Brain microvascular endothelial cell (primary cell): ENCODE results near the gene SYTL4.
"Not testable (repeated sequence)": the region's sequence is repeated elsewhere in the genome, so short reads cannot be mapped to it uniquely, and the experiment has no call there.

Source experiments
- DNase-seq: peaks from one replicate; pipeline ENCODE4 v3.0.0-alpha.2; 2020
- H3K27ac ChIP-seq: fragments of 250-450 bp; sonication (Bioruptor Pico); 2 replicates; pipeline ENCODE4 v1.5.1; 2020; ENCODE audit warnings: mild to moderate bottlenecking, moderate library complexity
- H3K27me3 ChIP-seq: fragments of 250-450 bp; sonication (Bioruptor Pico); replicated peaks from 2 replicates; pipeline ENCODE4 v1.5.1; 2020; ENCODE audit warnings: mild to moderate bottlenecking
- H3K36me3 ChIP-seq: fragments of 250-450 bp; sonication (Bioruptor Pico); replicated peaks from 2 replicates; pipeline ENCODE4 v1.5.1; 2020; ENCODE audit warnings: mild to moderate bottlenecking
- H3K4me3 ChIP-seq: 2 replicates; pipeline ENCODE4 v1.5.1; 2011; ENCODE audit warnings: low read depth, mild to moderate bottlenecking, control low read depth, low read length, moderate library complexity
- CTCF ChIP-seq: IDR thresholded peaks from 2 replicates; pipeline ENCODE4 v1.5.1; 2011; ENCODE audit warnings: low read depth, mild to moderate bottlenecking, moderate library complexity, low read length, control low read depth, inconsistent platforms; ENCODE audit errors: missing control alignments
- in situ Hi-C: cut with HindIII; loops from 2 replicates; pipeline ENCODE4 v1.10.0; 2017; ENCODE audit warnings: low sequenced_read_pairs, low pct_ligation_motif_present

The SYTL4 gene

GRCh38 chrX:100731441-100732281 lies at the start of gene SYTL4:
TSS of gene SYTL4 (minus strand) at chrX:100732121. CDS start at chrX:100702037, 30,084 bp downstream.
- Histone ChIP-seq H3K4me3 (peak within 1 kb of the TSS; percentile 73), H3K27ac (no peak within 1 kb of the TSS), H3K36me3 (no peaks in the 10 kb centered on the region), H3K27me3 (no peaks in the 10 kb centered on the region)
- no peak for TF ChIP-seq CTCF
- no peak for DNase-seq
- in situ Hi-C loops: no loop called here

DNA sequence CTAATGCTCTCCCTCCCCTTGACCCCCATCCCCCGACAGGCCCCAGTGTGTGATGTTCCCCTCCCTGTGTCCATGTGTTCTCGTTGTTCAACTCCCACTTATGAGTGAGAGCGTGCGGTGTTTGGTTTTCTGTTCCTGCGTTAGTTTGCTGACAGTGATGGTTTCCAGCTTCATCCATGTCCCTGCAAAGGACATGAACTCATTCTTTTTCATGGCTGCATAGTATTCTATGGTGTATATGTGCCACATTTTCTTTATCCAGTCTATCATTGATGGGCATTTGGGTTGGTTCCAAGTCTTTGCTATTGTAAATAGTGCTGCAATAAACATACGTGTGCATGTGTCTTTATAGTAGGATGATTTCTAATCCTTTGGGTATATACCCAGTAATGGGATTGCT lies 37.5 kb upstream of the SYTL4 start:
- H3K27ac ChIP-seq, DNase-seq, H3K4me3 ChIP-seq, in situ Hi-C loops, H3K36me3 ChIP-seq, H3K27me3 ChIP-seq: not testable (repeated sequence)

- Histone ChIP-seq H3K36me3 (no peaks in the 10 kb centered on the region), H3K4me3 (no peak overlapping the region), H3K27ac (no peak overlapping the region), H3K27me3 (no peaks in the 10 kb centered on the region)
- TF ChIP-seq CTCF: peak; percentile 100
- in situ Hi-C loops: no loop called here
- DNase-seq: peak; percentile 81
These were observed 36.9 kb upstream of the SYTL4 start for GRCh38 chrX:100768679-100769338.

DNA sequence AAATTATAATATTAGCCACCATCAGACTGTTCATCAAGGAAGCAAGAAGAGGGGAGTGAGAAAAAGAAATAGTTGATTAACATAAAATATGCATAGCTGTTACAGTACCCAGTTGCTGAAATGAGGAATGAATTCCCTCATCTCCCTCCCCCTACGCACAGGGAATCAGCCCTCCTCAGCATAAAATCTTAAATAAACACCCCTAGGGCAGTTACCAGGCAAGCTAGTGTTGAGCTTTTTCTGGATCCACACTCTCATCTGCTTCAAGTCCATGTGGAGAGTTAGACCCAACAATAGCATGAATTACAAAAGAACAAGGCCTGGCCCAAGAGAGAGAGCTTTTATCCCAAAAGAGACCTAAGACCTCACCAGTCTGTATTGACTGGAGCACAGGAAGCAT lies 19.0 kb upstream of the SYTL4 start:
- DNase-seq: no peak
- Histone ChIP-seq H3K36me3 (no peaks in the 10 kb centered on the region), H3K27me3 (no peaks in the 10 kb centered on the region), H3K27ac (no peak overlapping the region), H3K4me3 (no peak overlapping the region)
- in situ Hi-C loops: no loop called here
- no peak for TF ChIP-seq CTCF

GRCh38 chrX:100748108-100748507 lies 16.2 kb upstream of the SYTL4 start:
- in situ Hi-C loops: no loop called here
- peak; percentile 35 for DNase-seq
- Histone ChIP-seq H3K36me3 (no peaks in the 10 kb centered on the region), H3K27me3 (no peaks in the 10 kb centered on the region), H3K27ac (no peak overlapping the region), H3K4me3 (no peak overlapping the region)
- TF ChIP-seq CTCF: no peak

DNA sequence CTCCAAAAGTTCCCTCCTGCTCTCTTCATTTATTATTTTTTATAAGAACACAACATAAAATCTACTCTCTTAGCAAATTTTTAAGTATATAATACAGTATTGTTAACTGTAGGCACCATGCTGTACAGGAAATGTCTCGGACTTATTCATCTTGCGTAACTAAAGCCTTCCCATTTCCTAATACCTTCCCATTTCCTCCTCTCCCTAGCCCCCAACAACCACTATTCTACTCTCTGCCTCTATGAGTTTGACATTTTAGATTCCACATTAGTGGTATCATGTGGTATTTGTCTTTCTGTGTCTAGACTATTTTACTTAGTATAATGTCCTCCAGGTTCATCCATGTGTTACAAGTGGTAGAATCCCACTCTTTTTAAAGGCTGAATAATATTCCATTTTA lies 15.8 kb upstream of the SYTL4 start:
- no peaks in the 10 kb centered on the region for H3K27me3 ChIP-seq
- in situ Hi-C loops: no loop called here
- TF ChIP-seq CTCF: no peak
- no peak overlapping the region for H3K4me3 ChIP-seq
- DNase-seq: no peak
- no peak overlapping the region for H3K27ac ChIP-seq
- H3K36me3 ChIP-seq: no peaks in the 10 kb centered on the region
